HepG2 (cell line): Measurements from ENCODE around the gene PTPA. TPM values are rescaled to one million over a fixed set of nuclear protein-coding genes. Genes with fewer than 3 reads are reported as not detected.

Experiments
- CBFB ChIP-seq: sonication (generic); formaldehyde crosslinking; IDR thresholded peaks from 2 replicates; pipeline ENCODE4 v1.4.0; 2020; ENCODE audit warnings: missing genetic modification reagents
- CBX5 ChIP-seq: sonication (generic); formaldehyde crosslinking; IDR thresholded peaks from 2 replicates; pipeline ENCODE4 v1.4.0; 2020; ENCODE audit warnings: missing genetic modification reagents, borderline replicate concordance
- CHD2 ChIP-seq: IDR thresholded peaks from 2 replicates; pipeline ENCODE4 v1.6.1; 2011; ENCODE audit warnings: low read depth, low read length, improper control_type of control experiment
- EZH2 ChIP-seq: conservative IDR thresholded peaks from 2 replicates; pipeline ENCODE4 v1.6.1; 2012; ENCODE audit warnings: mild to moderate bottlenecking, low read depth, low read length, moderate library complexity
- FOXA3 ChIP-seq: IDR thresholded peaks from 2 replicates; pipeline ENCODE4 v1.6.1; 2016; ENCODE audit warnings: missing genetic modification reagents, missing compliant biosample characterization
- HNRNPK ChIP-seq: fragments of 200-400 bp; formaldehyde crosslinking; IDR thresholded peaks from 2 replicates; pipeline ENCODE4 v1.6.1; 2018; ENCODE audit warnings: low read length, low read depth, moderate library complexity, mild to moderate bottlenecking; ENCODE audit not compliant: poor library complexity, severe bottlenecking
- POGK ChIP-seq: sonication (generic); formaldehyde crosslinking; conservative IDR thresholded peaks from 2 replicates; pipeline ENCODE4 v1.8.0; 2022; ENCODE audit warnings: mild to moderate bottlenecking, moderate library complexity, missing genetic modification reagents
- SMARCE1 ChIP-seq: fragments of 450-650 bp; IDR thresholded peaks from 2 replicates; pipeline ENCODE4 v1.6.1; 2017; ENCODE audit warnings: borderline replicate concordance
- TIGD3 ChIP-seq: sonication (generic); formaldehyde crosslinking; IDR thresholded peaks from 2 replicates; pipeline ENCODE4 v1.5.1; 2020; ENCODE audit warnings: mild to moderate bottlenecking, missing genetic modification reagents, borderline replicate concordance
- ZBTB8A ChIP-seq: sonication (generic); formaldehyde crosslinking; IDR thresholded peaks from 2 replicates; pipeline ENCODE4 v1.4.0; 2020; ENCODE audit warnings: mild to moderate bottlenecking, low read depth, missing genetic modification reagents, borderline replicate concordance
- ZKSCAN5 ChIP-seq: sonication (generic); formaldehyde crosslinking; IDR thresholded peaks from 2 replicates; pipeline ENCODE4 v1.5.1; 2020; ENCODE audit warnings: mild to moderate bottlenecking, missing genetic modification reagents
- ZNF260 ChIP-seq: sonication (generic); formaldehyde crosslinking; IDR thresholded peaks from 2 replicates; pipeline ENCODE4 v1.4.0; 2020; ENCODE audit warnings: missing genetic modification reagents, low read depth, mild to moderate bottlenecking, borderline replicate concordance
- ZNF354B ChIP-seq: sonication (generic); formaldehyde crosslinking; IDR thresholded peaks from 2 replicates; pipeline ENCODE4 v1.8.0; 2022; ENCODE audit warnings: mild to moderate bottlenecking, missing genetic modification reagents
- ZNF574 ChIP-seq: sonication (generic); formaldehyde crosslinking; IDR thresholded peaks from 2 replicates; pipeline ENCODE4 v1.4.0; 2020; ENCODE audit warnings: missing genetic modification reagents
- polyA plus RNA-seq, 8 experiments: library from polyadenylated mRNA; depleted of rRNA in 3 of 8; stranded (reverse) in 7 of 8; unstranded in 1 of 8; fragments of >200 nt; fragmentation: Illumina TruSeq in 4 of 8; extraction: Trizol in 4 of 8; gene quantifications; 2 replicates each; pipeline versions ENCODE4 v1.2.1 to v1.2.3, GENCODE V29; 2011 to 2016; ENCODE audit warnings: low read depth in 4 of 8, missing spikeins in 1 of 8, mixed read lengths in 1 of 8; ENCODE audit not compliant: insufficient read depth in 1 of 8
- total RNA-seq, 5 experiments: library from RNA; depleted of rRNA; stranded (reverse); fragments of >200 nt; fragmentation: Illumina TruSeq; extraction: Trizol; gene quantifications; 2 replicates each; pipeline ENCODE4 v1.2.3, GENCODE V29; 2016; ENCODE audit warnings: low read depth in 1 of 5
- TF ChIP-seq, protein P1 (sequence below): sonication (generic); formaldehyde crosslinking; IDR thresholded peaks from 2 replicates; pipeline ENCODE4 v1.4.0; 2020; ENCODE audit warnings: mild to moderate bottlenecking, missing genetic modification reagents
- TF ChIP-seq, protein P2 (sequence below), 2 experiments: sonication (generic) in 1 of 2; formaldehyde crosslinking in 1 of 2; IDR thresholded peaks; 2 replicates each; pipeline versions ENCODE4 v1.6.1 to v1.9.0; 2014 to 2022; ENCODE audit warnings: antibody characterized with exemption in 1 of 2, borderline replicate concordance in 1 of 2, inconsistent platforms in 1 of 2, low read depth in 1 of 2, missing genetic modification reagents in 1 of 2

Gene PTPA
- total and polyA plus RNA-seq, 2 of the 13 experiments (the other 11 are each of a cell fraction or from before 2014, with no cell fraction given), result 79.3 to 105 TPM

- TF ChIP-seq, protein P1, sequence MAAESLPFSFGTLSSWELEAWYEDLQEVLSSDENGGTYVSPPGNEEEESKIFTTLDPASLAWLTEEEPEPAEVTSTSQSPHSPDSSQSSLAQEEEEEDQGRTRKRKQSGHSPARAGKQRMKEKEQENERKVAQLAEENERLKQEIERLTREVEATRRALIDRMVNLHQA, result no peak
- no peak for TF ChIP-seq HNRNPK
- no peak for TF ChIP-seq ZBTB8A
- TF ChIP-seq TIGD3 (CRISPR knock-in tag), result peak; percentile 67; the same call in 1 of the 2 replicates
- no peak for TF ChIP-seq CHD2
- TF ChIP-seq EZH2, result no peak
- TF ChIP-seq POGK (CRISPR knock-in tag), result no peak
- TF ChIP-seq CBFB (CRISPR knock-in tag), result no peak
- no peak for TF ChIP-seq SMARCE1
- no peak for TF ChIP-seq ZNF354B (CRISPR knock-in tag)
- TF ChIP-seq ZNF260 (CRISPR knock-in tag), result no peak
- no peak; the same call in 1 of the 2 replicates for TF ChIP-seq CBX5 (CRISPR knock-in tag)
- TF ChIP-seq, protein P2, sequence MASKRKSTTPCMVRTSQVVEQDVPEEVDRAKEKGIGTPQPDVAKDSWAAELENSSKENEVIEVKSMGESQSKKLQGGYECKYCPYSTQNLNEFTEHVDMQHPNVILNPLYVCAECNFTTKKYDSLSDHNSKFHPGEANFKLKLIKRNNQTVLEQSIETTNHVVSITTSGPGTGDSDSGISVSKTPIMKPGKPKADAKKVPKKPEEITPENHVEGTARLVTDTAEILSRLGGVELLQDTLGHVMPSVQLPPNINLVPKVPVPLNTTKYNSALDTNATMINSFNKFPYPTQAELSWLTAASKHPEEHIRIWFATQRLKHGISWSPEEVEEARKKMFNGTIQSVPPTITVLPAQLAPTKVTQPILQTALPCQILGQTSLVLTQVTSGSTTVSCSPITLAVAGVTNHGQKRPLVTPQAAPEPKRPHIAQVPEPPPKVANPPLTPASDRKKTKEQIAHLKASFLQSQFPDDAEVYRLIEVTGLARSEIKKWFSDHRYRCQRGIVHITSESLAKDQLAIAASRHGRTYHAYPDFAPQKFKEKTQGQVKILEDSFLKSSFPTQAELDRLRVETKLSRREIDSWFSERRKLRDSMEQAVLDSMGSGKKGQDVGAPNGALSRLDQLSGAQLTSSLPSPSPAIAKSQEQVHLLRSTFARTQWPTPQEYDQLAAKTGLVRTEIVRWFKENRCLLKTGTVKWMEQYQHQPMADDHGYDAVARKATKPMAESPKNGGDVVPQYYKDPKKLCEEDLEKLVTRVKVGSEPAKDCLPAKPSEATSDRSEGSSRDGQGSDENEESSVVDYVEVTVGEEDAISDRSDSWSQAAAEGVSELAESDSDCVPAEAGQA (IDR thresholded peaks at IDR 0.05; ENCODE audit: low read depth), result no peak
- TF ChIP-seq, protein P2 (CRISPR knock-in tag; IDR thresholded peaks at IDR 0.05; ENCODE audit: borderline replicate concordance), result no peak
- TF ChIP-seq ZKSCAN5 (CRISPR knock-in tag), result no peak
- TF ChIP-seq FOXA3, result no peak
- peak; percentile 26; the same call in 1 of the 2 replicates for TF ChIP-seq ZNF574 (CRISPR knock-in tag)
Observed at GRCh38 chr9:129139233-129139992, 28.2 kb downstream of the PTPA start (continued).
